ENCODE data around the gene DNAH17. TPM values are rescaled to one million over a fixed set of nuclear protein-coding genes. Genes with fewer than 3 reads are reported as not detected.

The DNAH17 gene
- total and polyA plus RNA-seq, 2 of the 13 experiments (the other 11 are each of a cell fraction or from before 2014, with no cell fraction given), result 0.86 to 1.6 TPM

- TF ChIP-seq ZBTB2 (CRISPR knock-in tag; IDR thresholded peaks at IDR 0.05; ENCODE audit: low read depth), result no peak
- 0 out of 2 replicates have a peak, but pooled peaks have one; percentile 24 for TF ChIP-seq FOXP1 (IDR thresholded peaks at IDR 0.05)
- no peak for TF ChIP-seq FOXP1 (CRISPR knock-in tag; IDR thresholded peaks at IDR 0.05)
- 0 out of 2 replicates have a peak, but pooled peaks have one; percentile 13 for TF ChIP-seq ZNF75D (CRISPR knock-in tag; IDR thresholded peaks at IDR 0.05; ENCODE audit: borderline replicate concordance)
These were observed 7.9 kb upstream of the DNAH17 start (continued) for GRCh38 chr17:78585006-78585630.

GRCh38 chr17:78583091-78583490, 5.9 kb upstream of the DNAH17 start:
- CTCF ChIA-PET (ENCODE audit: low intra/inter-chr PET ratio, low total read pairs), result no interaction called here
- ATAC-seq (peak; percentile 49; the same call in 2 of the 3 replicates), DNase-seq (ENCODE audit: low spot score) (no peak), FAIRE-seq (peak; percentile 70)
- intact Hi-C loops (cut with micrococcal nuclease; ENCODE audit: unreplicated experiment) (no loop called here), in situ Hi-C loops (cut with HindIII; ENCODE audit: extremely low pct_ligation_motif_present, low pct_unique_long_range_greater_than_20kb) (no loop called here)
- 75% methylated on average over 3 of the region's 4 CpGs for WGBS (ENCODE audit: low lambda C conversion rate)
- no peaks in the 10 kb centered on the region; a peak in 1 of 5 replicates for H3K27me3 ChIP-seq (ENCODE audit: control insufficient read depth in 1 of 2, insufficient read depth in 2 of 2, low read length in 2 of 2)
- no peak overlapping the region for H3K27ac ChIP-seq (ENCODE audit: extremely low read length, insufficient read depth, low read length)
- no peaks in the 10 kb centered on the region for H3K36me3 ChIP-seq (replicated peaks in 1 of 2; ENCODE audit: control insufficient read depth in 1 of 2, insufficient read depth in 2 of 2, low read length in 2 of 2)
- no peak overlapping the region for H3K4me3 ChIP-seq (replicated peaks in 1 of 3; ENCODE audit: insufficient read depth in 1 of 3, low read depth in 2 of 3, low read length in 3 of 3)
- H3K9ac ChIP-seq (ENCODE audit: insufficient read depth, low read depth, low read length), result no peak overlapping the region
- POLR2A ChIA-PET, result interaction anchor here (1.1 kb wide), 1 partner anchor 9 kb away, joined by 3 read pairs; no protein-coding TSS in a partner anchor
- H3K79me2 ChIP-seq (ENCODE audit: insufficient read depth, low read length), result no peaks in the 10 kb centered on the region
- H3K4me2 ChIP-seq (ENCODE audit: low read depth, low read length), result no peak overlapping the region
- peaks cover 38% of the 10 kb centered on the region for H3K4me1 ChIP-seq (ENCODE audit: insufficient read depth, low read length)
- BruUV-seq (replicated peaks), result no TSS peak
- no peak overlapping the region for H2AFZ ChIP-seq (ENCODE audit: low read length)
- no peaks in the 10 kb centered on the region for H4K20me1 ChIP-seq (ENCODE audit: insufficient read depth, low read length)
- H3K9me3 ChIP-seq (ENCODE audit: low read length), result no peaks in the 10 kb centered on the region
- TF ChIP-seq AHR (CRISPR knock-in tag; IDR thresholded peaks at IDR 0.05) (no peak), ZNF781 (CRISPR knock-in tag; IDR thresholded peaks at IDR 0.05; ENCODE audit: borderline replicate concordance, not compliant biosample characterization) (no peak), ZNF256 (CRISPR knock-in tag; conservative IDR thresholded peaks at IDR 0.05) (no peak), PBX3 (CRISPR knock-in tag; IDR thresholded peaks at IDR 0.05; ENCODE audit: borderline replicate concordance) (no peak), ZMAT5 (CRISPR knock-in tag; IDR thresholded peaks at IDR 0.05; ENCODE audit: borderline replicate concordance, low read depth) (no peak), CHD4 (IDR thresholded peaks at IDR 0.05; ENCODE audit: borderline replicate concordance, low read length) (no peak), ZNF329 (CRISPR knock-in tag; IDR thresholded peaks at IDR 0.05; ENCODE audit: low read depth) (no peak), BRF2 (CRISPR knock-in tag; IDR thresholded peaks at IDR 0.05) (no peak), MTF2 (CRISPR knock-in tag; IDR thresholded peaks at IDR 0.05; ENCODE audit: borderline replicate concordance) (no peak), ZHX1 (CRISPR knock-in tag; IDR thresholded peaks at IDR 0.05; ENCODE audit: low read depth) (no peak), IKZF1 (IDR thresholded peaks at IDR 0.05) (no peak), ZSCAN31 (CRISPR knock-in tag; IDR thresholded peaks at IDR 0.05; ENCODE audit: low read depth) (no peak), ZNF354B (CRISPR knock-in tag; IDR thresholded peaks at IDR 0.05) (no peak)

All from HepG2 (cell line).